Stimulated activated CD4-positive, alpha-beta T cell treated with anti-CD3 and anti-CD28 coated beads, TNF-alpha, amount 100 ng/mL, for 4 hours (primary cell): Measurements from ENCODE around the gene DCHS1.

Experiments used
- DNase-seq, 3 experiments: peaks; one replicate each; pipeline ENCODE4 v3.0.0-alpha.2; 2020; ENCODE audit warnings: low read depth in 3 of 3

The DCHS1 gene

GRCh38 chr11:6670202-6670830 lies 14.7 kb upstream of the DCHS1 start:
- no peak for DNase-seq

DNA sequence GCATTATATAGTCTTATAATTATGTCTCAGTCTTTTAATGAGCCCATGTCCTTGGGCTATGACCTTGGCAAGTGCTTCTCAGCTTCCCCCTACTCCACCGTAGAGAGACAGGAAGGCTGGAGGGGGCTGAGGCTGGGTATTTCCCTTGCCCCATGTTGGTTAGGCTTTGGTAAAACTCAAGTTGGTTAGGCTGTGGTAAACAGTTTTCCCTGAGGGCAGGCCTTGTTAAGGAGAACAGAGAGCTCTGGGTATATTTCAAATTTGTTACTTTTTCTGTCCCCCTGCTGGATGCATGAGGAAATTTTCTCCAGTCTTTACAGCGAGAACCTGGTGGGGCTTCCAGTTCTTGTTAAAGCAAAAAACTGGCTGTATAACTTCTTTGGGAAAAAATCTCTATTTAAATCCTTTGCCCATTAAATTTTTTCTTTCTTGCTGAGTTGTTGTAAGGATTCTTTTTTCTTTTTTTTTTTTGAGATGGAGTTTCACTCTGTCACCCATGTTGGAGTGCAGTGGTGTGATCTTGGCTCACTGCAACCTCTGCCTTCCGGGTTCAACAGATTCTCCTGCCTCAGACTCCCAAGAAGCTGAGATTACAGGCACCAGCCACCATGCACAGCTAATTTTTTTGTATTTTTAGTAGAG lies 12.2 kb upstream of the DCHS1 start:
- DNase-seq: no peak

DNA sequence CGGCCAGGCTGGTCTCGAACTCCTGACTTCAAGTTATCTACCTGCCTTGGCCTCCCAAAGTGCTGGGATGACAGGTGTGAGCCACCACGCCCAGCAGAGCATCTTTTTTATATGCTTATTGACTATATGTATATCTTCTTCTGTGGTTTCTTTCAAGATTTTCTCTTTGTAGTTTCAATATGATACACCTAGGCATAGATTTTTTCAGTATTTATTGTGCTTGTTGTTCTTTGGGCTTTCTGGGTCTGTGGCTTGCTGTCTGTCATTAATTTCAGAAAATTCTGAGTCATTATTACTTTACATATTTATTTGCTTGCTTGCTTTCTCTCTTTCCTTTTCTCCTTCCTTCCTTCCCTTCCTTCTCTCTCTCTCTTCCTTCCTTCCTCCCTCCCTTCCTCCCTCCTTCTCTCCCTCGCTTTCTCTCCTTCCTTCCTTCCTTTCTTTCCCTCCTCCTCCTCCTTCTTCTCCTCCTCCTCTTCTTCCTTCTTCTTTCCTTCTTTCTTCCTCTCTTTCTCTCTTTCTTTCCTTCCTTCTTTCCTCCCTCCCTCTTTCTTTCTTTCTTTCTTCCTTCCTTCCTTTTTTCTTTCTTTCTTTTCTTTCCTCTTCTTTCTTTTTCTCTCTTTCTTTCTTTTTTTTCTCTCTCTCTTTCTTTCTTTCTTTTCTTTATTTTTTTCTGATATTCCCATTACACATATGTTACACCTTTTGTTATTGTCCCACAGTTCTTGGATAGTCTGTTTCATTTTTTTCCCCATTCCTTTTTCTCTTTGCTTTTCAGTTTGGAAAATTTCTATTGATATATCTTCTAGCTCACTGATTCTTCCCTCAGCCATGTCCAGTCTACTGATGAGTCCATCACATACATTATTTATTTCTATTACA lies 10.9 kb upstream of the DCHS1 start:
- DNase-seq: no peak

- DNase-seq: no peak
These were observed 8.9 kb upstream of the DCHS1 start for GRCh38 chr11:6664551-6664950.

GRCh38 chr11:6663794-6664469 lies 8.3 kb upstream of the DCHS1 start:
- DNase-seq: no peak

- DNase-seq: no peak
These were observed 5.1 kb upstream of the DCHS1 start for GRCh38 chr11:6660712-6661111.

- DNase-seq: no peak
These were observed 3.0 kb upstream of the DCHS1 start for GRCh38 chr11:6658647-6659046.

DNA sequence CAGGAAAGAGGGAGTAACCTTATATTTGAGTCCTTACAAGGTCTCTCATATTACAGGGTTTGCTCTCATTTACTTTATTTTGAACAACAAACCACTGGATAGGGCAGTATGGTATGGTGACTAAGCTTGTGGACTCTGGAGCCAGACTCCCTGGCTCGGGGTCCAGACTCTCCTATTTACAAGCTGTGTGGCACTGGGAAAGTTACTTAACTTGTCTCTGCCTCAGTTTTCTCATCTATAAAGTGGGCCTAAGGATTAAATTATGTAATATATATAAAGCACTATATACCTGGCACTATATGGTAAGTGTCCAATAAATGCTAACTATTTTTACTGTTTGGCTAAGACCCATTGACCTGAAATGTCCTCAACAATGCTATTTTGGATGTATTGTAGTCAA lies 1.7 kb upstream of the DCHS1 start:
- DNase-seq: no peak

DNA sequence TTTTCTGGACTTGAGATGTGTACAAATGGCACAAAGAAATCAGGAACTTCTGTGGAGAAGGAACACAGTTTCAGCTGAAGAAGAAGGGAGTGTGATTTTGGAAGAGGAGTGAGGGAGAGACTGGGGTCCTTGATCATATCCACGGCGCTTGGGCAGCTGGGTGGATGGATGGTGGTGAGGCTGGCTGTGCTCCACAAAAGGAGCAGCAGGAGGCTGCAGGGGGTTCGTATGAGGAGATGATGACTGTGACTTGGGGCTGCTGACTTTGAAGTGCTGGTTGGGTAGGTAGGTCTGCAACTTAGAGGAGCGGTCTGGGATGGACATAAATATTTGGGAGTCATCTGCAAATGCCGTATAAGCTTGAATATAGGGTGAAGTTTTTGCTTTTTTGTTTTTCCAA lies 1.3 kb upstream of the DCHS1 start:
- no peak for DNase-seq

DNA sequence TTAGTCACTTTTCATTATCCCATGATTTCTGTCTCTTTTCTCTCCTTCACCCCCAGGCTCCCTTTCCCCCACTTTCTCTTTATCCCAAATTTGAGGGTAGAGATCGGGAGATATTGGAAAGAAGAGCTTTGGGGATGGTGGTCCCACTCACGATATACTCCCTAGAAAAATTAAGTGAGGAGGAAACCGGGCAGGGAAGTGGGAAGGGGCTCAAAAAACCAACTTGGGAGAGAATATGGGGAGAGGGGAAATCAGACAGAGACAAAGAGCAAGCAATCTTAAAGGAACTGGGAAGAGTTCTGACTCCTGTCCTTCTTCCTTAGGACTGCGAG lies 941 bp upstream of the DCHS1 start:
- no peak for DNase-seq

GRCh38 chr11:6655020-6655789 lies 404 bp downstream of the DCHS1 start:
- no peak for DNase-seq

GRCh38 chr11:6654281-6655019 lies 1.2 kb downstream of the DCHS1 start:
- no peak for DNase-seq

- DNase-seq: no peak
These were observed 2.0 kb downstream of the DCHS1 start for GRCh38 chr11:6653656-6654055.

DNA sequence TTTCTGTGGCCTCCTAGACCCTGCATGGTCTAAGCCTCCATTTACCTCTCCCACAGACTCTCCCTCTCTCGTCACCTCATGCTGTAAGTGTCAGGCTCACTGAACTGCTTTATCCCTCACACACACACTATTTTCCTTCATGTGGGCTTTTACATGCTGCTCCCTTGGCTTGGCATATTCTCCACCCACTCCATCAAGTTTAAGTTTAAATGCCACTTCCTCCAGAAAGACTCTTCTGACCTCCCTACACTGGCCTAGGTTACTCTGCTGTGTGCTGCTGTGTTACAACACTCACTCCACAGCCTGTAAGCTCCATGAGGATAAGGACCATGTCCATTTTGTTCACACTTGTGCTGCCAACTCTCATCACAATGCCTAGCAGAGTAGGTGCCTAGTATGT lies 2.5 kb downstream of the DCHS1 start:
- no peak for DNase-seq

DNA sequence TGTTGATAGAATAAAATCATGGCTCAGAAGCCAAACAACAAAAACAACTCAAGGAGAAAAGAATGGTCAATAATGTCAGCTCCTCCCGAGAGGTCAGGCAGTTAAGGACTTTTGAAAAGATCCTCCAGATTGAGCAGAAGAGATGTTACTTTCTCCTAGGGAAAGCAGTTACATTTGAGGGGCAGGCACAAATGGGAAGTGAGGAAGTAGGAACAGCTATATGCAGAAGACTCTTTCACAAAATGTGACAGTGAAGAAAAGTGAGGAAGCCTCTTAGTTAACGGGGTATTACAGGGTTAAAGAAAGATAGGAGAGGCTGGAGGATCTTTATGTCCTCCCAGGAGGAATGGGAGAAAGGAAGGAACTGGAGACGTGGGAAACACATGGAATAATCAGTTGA lies 3.4 kb downstream of the DCHS1 start:
- no peak for DNase-seq

- DNase-seq: no peak
These were observed 4.6 kb downstream of the DCHS1 start for GRCh38 chr11:6650980-6651379.

GRCh38 chr11:6650104-6650503 lies 5.5 kb downstream of the DCHS1 start:
- DNase-seq: no peak

DNA sequence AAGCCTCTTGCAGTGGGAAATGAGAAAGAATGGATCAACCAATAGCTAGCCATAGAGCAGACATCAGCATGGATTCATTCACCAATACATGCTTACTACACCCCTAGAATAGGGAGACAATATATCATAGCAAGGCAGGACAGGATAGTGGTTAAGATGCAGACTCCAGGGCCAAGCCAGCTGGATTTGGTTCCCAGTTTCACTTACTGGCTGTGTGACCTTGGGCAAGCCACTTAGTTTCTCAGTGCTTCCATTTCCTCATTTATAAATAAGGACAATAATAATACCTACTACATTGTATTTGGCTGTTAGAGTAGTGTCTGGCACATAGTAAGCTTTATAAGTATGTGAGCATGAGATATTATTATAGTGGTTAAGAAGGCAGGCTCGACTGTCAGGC lies 7.1 kb downstream of the DCHS1 start:
- DNase-seq: no peak

DNA sequence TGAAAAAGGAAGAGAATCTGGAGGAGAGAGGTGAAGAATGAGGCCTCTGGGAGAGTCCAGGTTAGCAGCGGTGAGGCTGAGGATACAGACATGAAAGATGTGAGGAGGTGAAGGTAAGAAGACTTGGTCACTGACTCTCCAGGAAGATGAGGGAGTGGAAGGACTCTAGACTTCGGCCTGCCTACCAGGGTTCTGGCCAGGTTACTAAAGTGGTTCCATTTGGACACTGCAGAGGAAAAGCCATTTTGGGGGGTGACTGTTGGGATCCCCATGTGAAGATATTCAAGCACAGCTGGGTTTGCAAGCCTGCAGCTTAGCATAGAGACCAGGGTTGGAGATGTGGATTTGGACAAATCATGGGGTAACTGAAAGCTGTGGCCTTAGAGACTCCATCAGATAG lies 7.8 kb downstream of the DCHS1 start:
- DNase-seq: no peak

GRCh38 chr11:6646918-6647679 lies 8.5 kb downstream of the DCHS1 start:
- no peak for DNase-seq
